CD4-positive, alpha-beta T cell treated with Interleukin-21 for 1 hour (primary cell): Measurements from ENCODE around the gene TAF4.

ENCODE experiments used
- DNase-seq: peaks from one replicate; pipeline ENCODE4 v3.0.0-alpha.2; 2020

TAF4 gene

DNA sequence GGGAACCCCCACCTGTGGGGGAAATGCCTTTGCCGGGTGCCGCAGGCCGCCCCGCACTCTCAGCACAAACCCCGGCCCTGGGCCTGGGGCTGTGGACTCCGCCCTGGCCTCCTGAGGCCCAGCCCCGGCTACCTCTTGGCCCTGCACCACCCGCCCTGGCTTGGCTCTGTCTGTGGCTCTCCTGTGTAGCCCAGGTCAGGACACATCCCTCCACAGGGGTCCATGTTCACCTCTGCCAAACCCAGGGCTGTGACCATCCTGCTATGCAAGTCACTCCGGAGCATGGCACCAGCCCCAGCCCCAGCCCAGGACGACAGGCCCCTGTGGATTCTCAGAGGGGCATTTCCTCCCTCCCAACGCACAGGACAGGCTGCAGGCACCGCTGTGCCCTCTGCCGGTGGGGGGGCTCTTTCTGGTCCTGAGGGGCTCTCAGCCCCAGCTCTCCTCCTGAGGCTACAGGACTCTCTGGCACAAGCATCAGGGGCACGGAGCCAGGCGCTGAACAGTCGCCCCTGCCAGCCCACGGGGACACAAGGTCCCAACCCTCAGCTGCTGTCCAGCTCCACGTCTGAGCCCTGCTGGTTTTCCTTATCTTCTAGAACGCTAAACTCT is 45.7 kb downstream of the TAF4 start:
- DNase-seq = no peak

- DNase-seq = no peak
Observed at GRCh38 chr20:62019144-62019805, 46.4 kb downstream of the TAF4 start.

GRCh38 chr20:62018437-62019143 is 47.1 kb downstream of the TAF4 start:
- no peak for DNase-seq

GRCh38 chr20:62015540-62016288 is 50.0 kb downstream of the TAF4 start:
- no peak for DNase-seq

- DNase-seq = no peak
Observed at GRCh38 chr20:62014889-62015537, 50.7 kb downstream of the TAF4 start.

DNA sequence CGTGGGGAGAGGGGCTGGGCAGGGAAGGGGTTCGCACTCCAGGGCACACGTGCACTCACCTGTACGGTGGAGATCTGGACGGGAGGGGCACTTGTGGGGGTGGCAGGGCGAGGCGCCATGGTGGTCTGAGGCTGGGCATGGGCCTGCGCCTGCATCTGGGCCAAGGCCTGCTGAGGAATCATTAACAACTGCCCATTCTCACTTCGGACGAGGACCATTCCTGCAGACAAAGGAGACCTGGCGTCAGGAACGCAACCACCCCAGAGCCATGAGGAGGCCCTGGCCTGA is 51.2 kb downstream of the TAF4 start:
- no peak for DNase-seq

DNA sequence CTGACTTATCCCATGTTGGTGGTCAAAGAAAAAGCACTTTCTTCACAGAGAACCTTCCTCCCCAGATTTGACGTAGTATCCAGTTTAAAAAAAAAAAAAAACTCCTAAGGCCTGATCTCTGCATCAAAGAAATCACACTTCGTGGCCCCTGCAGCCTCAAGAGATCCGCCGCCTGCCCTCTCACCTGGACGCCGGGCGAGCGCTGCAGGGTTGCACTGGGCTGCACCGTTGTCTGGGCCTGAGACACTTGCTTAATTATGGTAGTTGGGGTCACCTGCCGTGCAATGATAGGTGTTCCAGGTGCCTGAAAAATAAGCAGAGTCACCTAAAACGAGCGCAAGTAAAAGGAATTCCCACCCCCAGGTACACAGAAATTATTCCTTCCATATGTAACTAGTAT is 53.0 kb downstream of the TAF4 start:
- DNase-seq = no peak

DNA sequence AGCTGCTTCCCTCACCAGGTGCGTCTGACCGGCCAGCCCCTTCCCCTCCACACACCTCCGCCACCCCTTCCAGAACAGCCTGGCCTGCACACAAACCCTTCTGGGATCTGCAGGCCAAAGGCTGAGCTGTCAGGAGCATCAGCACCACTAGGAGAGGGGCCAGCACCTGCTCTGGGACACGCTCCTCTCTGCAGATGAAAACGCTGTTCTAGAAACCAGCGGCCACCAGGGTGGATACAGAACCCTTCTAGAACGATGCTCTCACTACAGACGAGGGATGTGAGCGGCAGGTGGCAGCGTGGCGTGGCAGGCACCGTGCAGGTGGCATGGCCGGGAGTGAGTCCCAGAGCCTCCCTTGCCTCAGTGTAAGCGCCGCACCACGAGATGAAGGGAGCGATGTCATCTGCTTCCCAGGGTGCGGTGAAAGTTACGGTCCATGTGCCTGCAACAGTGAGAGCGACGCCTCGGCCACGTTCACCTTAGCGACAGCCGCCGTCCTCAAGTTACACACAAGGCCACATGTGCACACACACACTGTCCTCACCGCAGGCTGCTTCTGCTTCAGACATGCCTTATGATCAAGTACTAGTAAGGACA is 53.6 kb downstream of the TAF4 start:
- DNase-seq = no peak

DNA sequence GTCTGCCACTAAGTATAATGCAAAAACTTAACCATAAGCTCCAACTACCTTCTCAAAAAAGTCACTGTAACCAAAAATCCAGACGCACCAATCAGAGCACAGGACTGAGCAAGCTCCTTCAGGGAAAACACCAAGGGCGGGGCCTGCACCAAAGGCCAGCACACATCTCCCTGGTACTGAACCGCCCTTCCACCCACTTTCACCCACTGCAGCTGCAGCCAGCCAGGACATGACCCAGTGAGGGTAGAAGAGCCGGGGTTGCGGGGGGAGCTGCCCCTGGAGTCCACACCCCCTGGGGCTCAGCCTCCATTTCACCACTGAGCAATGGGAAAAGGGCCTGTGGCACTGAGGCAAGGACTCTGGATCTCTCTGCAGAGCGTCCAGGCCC is 54.3 kb downstream of the TAF4 start:
- no peak for DNase-seq

GRCh38 chr20:62010551-62011402 is 54.9 kb downstream of the TAF4 start:
- peak; percentile 73 for DNase-seq

DNA sequence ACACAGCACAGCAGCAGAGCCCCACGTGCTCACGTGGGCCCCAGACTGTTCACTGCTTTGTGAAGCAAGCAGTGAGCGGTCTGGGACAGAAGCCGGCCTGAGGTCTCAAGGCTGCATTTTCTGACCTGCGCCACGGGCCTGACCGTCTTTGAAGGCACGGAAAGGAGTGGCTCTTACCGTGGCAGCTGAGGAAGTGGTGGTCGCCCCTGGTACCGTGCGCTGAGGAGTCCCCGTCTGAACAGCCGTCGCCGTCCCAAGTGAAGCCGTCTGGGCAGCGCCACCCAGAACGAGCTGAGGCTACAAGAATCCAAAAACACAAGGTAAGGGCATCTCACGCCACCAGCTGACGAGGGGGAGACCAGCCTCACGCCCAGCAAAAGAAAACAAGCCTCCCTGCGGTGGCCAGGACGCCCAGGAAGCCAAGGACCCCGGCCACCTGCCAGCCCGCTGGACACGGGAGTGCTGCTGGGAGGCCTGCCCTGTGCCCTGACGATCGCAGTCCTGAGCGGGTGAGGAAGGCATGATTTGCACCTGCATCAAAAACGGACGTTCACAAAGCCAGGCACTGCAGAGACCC is 55.7 kb downstream of the TAF4 start:
- no peak for DNase-seq

- DNase-seq = no peak
Observed at GRCh38 chr20:62009322-62009721, 56.4 kb downstream of the TAF4 start.

- DNase-seq = no peak
Observed at GRCh38 chr20:62008643-62009183, 57.0 kb downstream of the TAF4 start.

- DNase-seq = no peak
Observed at GRCh38 chr20:62007127-62007647, 58.5 kb downstream of the TAF4 start.

GRCh38 chr20:62006482-62006881 is 59.2 kb downstream of the TAF4 start:
- DNase-seq = no peak

DNA sequence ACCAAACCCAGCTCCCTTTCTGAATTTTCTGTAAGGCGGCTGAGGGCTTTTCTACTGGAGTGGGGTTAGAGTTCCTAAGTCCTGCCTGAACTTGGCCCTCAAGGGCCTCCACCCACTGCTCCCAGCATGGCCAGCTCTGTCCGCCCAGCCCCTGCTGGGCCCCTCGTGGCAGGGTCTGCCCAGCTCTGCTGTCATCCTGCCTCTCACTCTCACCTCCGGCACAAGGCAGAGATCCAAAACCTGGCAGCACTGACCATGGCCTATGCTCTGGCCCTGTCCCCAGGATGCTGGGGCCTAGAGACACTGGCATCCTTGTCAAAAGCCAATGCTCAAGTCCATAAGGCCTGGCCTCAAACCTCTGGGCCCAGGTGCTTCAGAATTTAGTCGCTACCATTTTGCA is 61.1 kb downstream of the TAF4 start:
- no peak for DNase-seq

- DNase-seq = no peak
Observed at GRCh38 chr20:62003567-62004405, 61.9 kb downstream of the TAF4 start.

DNA sequence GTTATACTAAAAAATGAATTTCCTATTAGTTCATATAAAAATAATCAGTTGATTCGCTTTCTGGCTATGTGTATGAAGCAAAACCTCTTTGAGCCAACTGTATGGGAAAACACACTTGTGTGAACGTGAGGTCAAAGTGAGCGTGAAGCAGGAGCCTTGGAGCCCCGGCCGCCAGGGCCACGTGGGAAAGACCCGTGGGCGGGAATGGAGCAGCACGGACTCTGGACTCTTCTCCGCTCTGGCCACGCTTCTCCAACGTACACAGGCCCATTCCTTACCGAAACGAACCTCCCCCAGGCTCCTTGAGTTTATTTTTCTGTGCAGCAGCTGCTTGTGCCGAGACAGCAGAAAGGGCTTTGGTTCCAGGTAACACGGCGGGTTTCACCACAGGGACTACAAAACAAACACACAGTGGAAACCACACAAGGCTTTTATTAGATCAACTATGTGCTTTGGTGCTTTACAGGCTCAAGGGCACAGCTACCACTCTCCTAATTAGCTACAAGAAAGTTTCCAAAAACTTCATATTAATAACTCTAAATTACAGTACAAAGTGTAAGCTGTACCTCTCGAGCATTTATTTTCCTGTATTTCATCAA is 62.7 kb downstream of the TAF4 start:
- DNase-seq = no peak

GRCh38 chr20:62001178-62001715 is 64.4 kb downstream of the TAF4 start:
- DNase-seq = no peak
